H54 (cell line): ENCODE data around the gene COMMD6.

ENCODE experiments used
- DNase-seq: peaks from one replicate; pipeline ENCODE4 v3.0.0; 2011; ENCODE audit warnings: low spot score, mixed read lengths; ENCODE audit not compliant: insufficient read length
- FAIRE-seq: peaks from 3 replicates; lab custom pipeline; 2011; peaks lifted over from hg19 to GRCh38; lab: Jason Lieb, UNC
- POLR2A ChIP-seq: IDR thresholded peaks from 2 replicates; pipeline ENCODE4 v1.6.1; 2011; ENCODE audit warnings: low read depth, mild to moderate bottlenecking, low read length

Gene COMMD6

GRCh38 chr13:75482070-75482819, 55.4 kb downstream of the COMMD6 start, which contains the start of gene TBC1D4:
TBC1D4 (minus strand) TSS chr13:75482169; CDS start chr13:75481767, 402 bp downstream.
- TF ChIP-seq POLR2A = peak; percentile 35
- DNase-seq = peak; percentile 67
- peak; percentile 80 for FAIRE-seq

- no peak for FAIRE-seq
- no peak for DNase-seq
- 0 out of 2 replicates have a peak, but pooled peaks have one; percentile 39 for TF ChIP-seq POLR2A
Observed at GRCh38 chr13:75481176-75482069, 56.2 kb downstream of the COMMD6 start.

GRCh38 chr13:75480671-75481175, 56.9 kb downstream of the COMMD6 start:
- DNase-seq (no peak), FAIRE-seq (peak; percentile 11)
- no peak for TF ChIP-seq POLR2A

GRCh38 chr13:75479102-75479740, 58.4 kb downstream of the COMMD6 start:
- no peak for DNase-seq
- FAIRE-seq = no peak

GRCh38 chr13:75478659-75479058, 59.0 kb downstream of the COMMD6 start:
- TF ChIP-seq POLR2A = no peak
- no peak for FAIRE-seq
- no peak for DNase-seq

More at GRCh38 chr13:75479102-75479740, 58.4 kb downstream of the COMMD6 start:
- no peak for TF ChIP-seq POLR2A
